Measurements from ENCODE around the gene TRHDE.

DNA sequence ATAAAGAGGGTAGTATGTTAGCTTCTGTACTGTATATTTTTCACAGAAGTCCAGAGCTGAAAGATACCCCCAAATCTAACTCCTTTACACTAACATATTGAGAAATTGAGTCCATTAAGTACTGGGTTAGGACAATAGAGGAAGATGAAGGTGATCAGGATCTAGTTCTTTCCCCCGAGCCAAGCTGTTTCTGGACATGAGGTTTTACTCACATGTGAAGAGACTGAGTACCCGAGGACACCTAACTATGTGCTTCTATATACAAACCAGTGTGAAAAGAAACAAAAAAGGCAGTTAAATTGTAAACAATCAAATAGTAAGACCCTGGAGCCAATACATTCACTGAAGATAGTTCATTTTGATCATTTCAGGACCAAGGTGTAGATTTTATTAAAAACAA is 3.8 kb upstream of the TRHDE start:
- TF ChIP-seq CTCF (IDR thresholded peaks at IDR 0.05; ENCODE audit: low read depth, low read length) (no peak), POLR2A (IDR thresholded peaks at IDR 0.05; ENCODE audit: extremely low read depth, insufficient read length) (no peak)
- TF ChIP-seq, protein P1, sequence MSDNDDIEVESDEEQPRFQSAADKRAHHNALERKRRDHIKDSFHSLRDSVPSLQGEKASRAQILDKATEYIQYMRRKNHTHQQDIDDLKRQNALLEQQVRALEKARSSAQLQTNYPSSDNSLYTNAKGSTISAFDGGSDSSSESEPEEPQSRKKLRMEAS (IDR thresholded peaks at IDR 0.05; ENCODE audit: low read depth, low read length), result no peak

Data from NB4 (cell line).